MV-4-11 (cell line): ENCODE data around the gene SF3B3.
"Not testable (repeated sequence)": the region's sequence is repeated elsewhere in the genome, so short reads cannot be mapped to it uniquely, and the experiment has no call there.

Experiments
- DNase-seq: peaks from one replicate; lab custom pipeline; 2025; lab: John Stamatoyannopoulos, UW

SF3B3 gene

DNA sequence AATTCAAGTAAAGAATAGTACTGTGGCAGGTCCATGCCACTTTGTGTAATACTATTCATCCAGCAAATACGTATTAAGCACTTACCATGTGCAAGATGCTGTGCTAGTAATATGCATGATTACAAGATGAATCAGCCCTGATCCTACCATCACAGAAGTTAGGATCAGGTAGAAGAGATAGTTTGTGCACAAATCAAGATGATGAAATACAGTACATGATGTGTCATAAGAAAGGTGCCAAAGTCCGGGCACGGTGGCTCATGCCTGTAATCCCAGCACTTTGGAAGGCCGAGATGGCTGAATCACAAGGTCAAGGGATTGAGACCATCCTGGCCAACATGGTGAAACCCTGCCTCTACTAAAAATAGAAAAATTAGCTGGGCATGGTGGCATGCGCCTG lies 11.2 kb upstream of the SF3B3 start:
- no peak for DNase-seq

DNA sequence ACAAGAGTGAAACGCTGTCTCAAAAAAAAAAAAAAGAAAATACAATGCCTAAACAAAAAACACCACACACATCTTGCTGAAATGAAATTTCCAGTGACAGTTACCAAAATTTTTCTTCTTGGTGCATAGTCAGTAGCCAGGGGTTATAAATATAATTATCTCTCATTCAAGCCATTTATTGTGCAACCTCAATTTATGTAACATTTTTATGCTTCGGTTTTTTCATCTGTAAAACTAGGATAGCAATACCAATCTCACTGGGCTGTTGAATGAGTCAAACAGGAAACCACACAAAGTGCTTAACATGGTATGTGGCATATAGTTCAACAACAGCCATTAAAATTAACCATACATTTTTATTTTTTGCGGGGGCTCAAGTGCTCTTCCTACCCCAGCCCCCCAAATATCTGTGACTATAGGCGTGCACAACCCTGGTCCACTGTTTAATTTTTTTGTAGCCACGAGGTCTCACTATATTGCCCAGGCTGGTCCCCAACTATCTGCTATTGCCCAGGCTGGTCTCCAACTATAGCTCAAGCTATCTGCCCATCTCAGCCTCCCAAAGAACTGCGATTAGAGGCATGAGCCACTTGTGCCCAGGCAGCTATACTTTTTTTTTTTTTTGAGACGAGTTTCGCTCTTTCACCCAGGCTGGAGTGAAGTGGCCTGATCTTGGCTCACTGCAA lies 2.9 kb upstream of the SF3B3 start:
- DNase-seq = peak; percentile 90

DNA sequence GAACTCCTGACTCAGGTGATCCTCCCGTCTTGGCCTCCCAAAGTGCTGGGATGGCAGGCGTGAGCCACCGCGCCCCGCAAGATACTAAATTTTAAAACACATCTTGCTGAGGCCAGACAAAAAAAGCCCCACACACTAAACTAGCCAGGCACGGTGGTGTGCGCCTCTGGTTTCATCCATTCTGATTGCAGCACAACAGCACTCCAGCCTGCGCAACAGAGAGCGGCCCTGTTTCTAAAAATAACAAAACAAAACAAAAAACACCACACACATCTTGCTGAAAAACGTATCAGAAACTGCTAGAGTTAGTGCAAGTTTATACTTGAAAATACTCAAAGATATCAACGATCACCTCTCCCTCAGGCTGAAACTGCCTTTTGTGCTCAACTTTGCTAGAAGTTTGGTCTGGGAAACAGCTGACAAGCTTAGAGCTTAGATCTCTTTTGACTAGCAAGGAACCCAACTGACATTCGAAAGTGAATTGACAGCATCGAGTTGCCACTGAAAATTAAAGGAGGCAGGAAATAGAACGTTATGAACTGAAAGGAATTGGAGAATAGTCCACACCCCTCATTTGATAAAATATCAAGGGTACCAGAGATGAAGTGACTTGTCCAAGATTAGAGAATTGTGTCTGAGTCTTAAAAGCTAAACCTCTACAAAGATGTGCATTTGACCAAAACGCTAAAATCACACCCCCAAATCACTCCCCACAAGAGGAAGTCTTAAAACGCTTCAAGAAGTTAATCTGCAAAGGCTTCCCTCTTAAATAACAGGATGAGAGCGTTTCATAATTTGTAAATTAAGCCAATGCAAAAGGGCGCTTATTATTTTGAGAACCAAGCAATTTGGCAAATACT lies 1.2 kb upstream of the SF3B3 start:
- DNase-seq = peak; percentile 45

DNA sequence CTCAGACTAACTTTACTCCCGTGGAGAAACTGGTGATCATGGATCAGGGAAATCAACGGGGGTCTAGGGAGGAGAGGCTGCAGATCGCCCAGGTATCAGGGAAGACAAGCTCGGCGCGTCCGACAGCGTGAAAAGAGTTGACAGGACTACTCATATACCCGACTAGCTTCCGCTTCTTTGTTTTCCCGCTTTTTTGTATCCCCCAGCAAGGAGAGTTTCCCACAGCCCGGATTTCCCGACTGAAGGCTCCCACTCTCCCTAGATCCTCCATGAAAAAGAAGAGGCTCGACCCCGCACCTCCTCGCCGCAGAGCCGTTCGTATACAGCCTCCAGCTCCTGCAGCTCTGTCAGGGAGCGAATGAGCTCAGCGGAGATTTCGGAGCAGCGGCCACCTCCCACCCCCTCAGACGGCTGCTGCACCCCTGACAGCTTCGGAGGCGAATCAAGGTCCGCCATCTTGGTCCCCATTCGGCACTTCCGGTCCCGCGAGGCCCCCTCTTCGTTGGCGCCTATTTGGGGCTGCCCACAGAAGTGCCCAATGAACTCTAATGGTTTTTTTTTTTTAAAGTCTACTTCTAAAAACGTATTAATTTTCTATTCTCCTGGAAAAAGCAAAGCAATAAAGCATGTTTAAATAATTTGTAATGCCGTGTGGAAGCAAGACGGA lies 407 bp upstream of the SF3B3 start, which contains the start of gene COG4:
TSS of gene COG4 (minus strand) at position 479 of the 667 bp plus-strand sequence. CDS start at position 468, 11 bp downstream.
- DNase-seq = peak; percentile 80

DNA sequence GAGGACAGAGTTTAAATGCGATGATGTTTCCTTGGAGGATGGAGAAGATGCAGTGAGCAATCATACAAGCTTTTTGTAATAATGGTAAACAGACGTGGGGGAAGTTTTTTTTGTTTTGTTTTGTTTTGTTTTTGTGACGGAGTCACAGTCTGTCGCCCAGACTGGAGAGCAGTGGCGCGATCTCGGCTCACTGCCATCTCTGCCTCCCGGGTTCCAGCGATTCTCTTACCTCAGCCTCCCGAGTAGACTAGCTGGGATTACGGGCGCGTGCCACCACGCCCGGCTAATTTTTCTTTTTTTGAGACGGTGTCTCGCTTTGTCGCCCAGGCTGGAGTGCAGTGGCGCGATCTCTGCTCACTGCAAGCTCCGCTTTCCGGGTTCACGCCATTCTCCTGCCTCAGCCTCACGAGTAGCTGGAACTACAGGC lies 796 bp downstream of the SF3B3 start:
- not testable (repeated sequence) for DNase-seq

DNA sequence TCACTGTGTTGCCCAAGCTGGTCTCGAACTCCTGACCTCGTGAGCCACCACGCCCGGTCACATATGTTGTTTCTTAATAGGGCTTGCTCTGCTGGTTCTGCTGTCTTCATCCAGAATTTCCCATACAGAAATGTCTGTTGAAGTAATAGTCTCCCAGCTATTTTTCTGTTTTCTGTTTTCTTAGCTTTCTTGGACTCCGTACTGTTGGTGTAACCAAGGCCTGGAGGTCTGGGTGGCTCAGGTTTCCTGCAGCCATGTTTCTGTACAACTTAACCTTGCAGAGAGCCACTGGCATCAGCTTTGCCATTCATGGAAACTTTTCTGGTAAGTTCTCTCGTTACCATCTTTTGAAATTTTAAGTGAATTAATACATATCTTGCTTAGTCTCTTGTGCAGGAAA lies 2.8 kb downstream of the SF3B3 start:
- DNase-seq = peak; percentile 19

DNA sequence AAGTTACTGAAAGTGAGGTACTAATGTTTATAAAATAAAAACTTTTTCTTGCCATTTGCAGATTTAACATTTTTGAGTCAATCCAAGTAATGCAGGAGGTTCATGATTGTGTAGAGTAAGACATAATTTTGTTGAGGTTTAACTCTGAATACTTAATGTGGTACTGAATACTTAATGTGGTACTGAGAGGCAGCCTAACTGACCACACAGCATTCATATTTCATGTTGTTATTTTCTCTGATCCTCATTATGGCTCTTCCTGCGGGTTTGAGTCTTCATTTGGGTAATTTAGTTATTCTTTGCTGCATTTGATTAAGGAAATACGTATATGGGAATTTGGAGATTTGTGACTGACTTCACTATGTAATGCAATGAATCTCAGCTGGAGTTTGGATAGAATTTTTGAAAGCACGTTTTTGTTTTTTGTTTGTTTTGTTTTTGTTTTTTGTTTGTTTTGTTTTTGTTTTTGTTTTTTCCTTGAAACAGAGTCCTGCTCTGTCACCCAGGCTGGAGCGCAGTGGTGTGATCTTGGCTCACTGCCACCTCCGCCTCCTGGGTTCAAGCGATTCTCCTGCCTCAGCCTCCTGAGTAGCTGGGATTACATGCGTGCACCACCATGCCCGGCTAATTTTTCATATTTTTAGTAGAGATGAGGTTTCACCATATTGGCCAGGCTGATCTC lies 3.8 kb downstream of the SF3B3 start:
- DNase-seq = no peak

DNA sequence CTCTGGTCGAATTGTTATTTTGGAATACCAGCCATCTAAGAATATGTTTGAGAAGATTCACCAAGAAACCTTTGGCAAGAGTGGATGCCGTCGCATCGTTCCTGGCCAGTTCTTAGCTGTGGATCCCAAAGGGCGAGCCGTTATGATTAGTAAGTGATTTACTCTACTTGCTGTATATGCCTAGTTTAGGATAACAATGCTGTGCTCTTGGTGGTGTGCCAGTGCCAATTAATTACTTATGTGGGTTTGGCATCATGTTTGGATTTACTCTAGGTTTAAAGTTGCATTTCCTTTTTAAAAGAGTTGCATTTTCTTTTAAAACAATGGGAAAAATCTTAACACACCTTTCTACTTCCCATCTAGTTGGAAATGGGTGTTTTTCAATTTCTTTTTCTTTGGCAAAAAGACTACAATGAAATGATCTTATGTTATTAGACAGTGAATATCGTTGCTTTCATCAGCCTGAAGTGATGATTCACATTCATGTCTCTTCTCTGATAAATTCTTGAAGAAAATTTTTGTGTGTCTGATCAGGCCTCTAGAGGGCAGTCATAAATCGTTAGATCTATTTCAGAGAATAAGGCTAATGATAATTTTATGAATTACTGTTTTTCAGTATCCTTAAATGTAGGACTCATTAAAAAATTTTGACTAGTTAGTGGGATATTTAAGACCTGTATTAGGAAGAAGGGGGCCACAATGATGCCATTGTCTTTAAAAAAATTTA lies 5.6 kb downstream of the SF3B3 start:
- DNase-seq = peak; percentile 4

DNA sequence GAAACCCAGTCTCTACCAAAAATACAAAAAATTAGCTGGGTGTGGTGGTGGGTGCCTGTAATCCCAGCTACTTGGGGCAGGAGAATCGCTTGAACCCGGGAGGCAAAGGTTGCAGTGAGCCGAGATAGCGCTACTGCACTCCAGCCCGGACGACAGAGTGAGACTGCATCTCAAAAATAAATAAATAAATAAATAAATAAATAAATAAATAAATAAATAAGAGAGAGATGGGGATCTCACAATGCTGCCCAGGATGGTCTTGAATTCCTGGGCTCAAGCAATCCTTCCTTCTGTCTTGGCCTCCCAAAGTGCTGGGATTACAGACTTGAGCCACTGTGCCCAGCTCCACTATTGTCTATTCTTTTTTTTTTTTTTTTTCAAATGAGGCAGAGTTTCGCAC lies 6.3 kb downstream of the SF3B3 start:
- DNase-seq = not testable (repeated sequence)

DNA sequence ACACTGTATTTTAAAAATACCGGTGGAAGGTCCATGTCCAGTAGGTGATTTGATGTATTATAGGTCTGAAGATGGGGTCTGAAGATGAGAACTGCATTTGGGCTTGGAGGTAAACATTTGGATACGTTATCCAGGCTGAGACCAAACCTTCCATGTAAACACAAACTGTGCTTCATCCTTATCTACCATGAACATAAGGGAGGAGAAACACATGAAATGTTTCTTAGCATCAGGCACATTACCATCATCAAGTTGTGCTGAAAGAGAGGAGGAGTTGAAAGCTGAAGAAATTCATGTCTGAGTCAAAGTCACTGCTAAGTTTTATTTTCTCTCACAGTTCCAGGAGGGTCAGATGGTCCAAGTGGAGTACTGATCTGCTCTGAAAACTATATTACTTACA lies 11.4 kb downstream of the SF3B3 start:
- DNase-seq = no peak

DNA sequence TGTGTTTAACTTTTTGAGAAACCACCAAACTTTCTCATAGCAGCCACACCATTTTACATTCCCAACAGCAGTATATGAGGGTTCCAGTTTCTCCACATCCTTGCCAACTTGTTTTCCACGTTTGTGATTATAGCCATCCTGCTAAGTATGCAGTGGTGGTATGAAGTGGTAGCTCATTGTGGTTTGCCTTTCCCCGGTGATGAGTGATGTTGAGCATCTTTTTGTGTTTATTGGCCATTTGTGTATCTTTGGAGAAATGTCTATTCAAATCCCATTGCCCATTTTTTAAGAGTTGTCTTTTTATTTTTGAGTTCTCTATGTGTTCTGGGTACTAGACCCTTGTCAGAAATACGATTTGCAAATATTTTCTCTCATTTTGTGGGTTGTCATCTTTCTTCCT lies 17.4 kb downstream of the SF3B3 start:
- no peak for DNase-seq

DNA sequence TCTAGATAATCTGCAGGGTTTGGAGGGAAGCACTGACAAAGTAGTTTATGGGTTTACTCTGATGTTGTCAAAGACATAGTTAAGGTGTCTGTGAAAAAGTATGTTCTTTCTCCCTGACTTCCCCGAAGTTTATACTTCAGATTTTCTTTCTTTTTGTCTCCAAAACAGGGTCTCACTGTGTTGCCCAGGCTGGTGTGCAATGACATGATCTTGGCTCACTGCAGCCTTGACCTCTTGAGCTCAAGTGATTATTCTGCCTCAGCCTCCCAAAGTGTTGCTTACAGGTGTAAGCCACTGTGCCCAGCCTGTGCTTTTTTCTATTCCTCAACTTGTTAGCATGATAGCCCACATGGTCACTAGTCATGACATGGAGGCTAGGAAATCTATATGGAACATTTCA lies 20.9 kb downstream of the SF3B3 start:
- DNase-seq = no peak

DNA sequence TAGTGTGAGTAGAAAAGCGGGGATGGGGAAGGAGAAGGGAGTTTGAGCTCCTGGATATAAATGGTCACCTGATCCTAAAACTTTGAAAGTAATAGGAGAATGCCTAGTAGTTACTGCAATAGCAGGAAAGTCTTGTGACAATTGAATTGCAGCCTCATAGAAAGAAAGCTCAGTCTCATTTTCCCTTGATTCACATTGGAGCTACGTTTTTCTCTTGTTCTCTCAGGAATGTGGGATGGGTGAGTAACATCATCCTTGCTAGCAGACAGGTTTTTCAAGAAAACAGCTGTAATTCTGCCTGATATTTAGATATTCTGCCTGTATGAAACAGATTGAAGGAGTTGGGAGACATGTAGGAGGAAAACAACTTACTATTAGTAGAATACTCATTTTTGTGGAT lies 25.3 kb downstream of the SF3B3 start:
- no peak for DNase-seq

DNA sequence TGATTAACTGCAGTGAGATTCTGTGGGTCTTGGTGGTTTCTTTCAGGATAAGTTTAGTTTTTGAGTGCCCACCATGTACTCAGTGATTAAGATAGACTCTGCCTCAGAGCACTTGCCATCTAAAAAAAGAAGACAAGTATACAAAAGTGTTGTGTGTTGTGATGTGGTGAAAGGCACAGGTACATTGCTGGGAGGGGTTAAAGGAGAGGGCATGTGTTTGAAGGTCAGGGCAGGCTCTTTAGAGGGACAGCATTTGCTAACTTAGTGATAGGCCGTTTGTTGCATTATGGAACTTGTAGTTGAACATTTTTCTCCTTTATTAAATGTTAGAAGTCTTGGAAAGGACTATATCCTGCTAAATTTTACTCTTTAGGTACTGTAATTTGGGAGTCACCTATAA lies 26.5 kb downstream of the SF3B3 start:
- DNase-seq = no peak

DNA sequence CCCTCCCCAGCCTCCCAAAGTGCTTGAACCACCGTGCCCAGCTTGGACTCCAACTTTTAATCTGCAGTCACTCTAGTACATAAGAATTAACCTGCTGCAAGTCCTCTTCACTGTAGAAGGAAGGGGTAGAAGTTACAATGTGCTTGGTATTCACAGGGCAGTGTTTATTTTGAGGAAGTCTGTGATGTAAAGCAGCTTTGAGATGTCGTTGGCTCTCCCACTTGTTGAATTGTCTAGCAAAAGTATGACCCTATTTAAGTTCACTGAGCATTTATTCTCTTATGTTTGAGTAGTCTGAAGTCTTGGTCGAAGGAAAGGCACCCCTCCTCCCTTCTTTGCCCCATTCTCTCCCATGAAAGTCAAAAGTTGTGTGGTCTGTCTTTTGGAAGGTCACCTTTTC lies 28.2 kb downstream of the SF3B3 start:
- no peak for DNase-seq

DNA sequence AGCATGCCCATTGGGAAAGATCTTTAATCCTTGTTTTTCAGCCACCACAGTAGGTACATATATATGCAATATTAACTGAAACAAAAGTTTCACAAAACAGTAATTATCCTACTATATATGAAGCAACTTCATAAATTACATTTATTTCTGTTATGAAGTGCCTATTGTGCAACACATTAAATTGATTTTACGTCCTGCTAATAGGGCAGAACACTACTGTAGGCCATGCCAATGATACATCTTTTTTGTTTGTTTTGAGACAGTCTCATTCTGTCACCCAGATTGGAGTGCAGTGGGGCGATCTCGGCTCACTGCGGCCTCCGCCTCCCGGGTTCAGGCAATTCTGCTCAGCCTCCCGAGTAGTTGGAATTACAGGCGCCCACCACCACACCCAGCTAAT lies 29.1 kb downstream of the SF3B3 start:
- no peak for DNase-seq

DNA sequence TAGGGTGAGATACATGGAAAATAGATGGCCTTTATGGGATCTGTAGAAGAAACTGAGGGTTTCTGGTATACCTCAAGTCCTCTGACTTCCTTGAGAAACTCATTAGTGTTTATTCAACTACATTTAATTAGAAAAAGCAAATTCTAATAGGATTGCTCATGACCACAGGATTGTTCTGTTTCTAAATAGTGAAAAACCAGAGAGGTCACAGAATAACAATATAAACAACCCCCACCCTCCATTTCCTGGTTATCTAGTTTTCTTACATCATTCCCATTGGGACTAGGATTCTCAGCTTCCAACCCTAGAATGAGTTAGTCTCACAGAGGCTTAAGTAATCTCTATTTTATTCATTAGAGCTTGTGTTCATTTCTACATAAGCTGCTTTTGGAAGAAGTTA lies 30.0 kb downstream of the SF3B3 start:
- no peak for DNase-seq

DNA sequence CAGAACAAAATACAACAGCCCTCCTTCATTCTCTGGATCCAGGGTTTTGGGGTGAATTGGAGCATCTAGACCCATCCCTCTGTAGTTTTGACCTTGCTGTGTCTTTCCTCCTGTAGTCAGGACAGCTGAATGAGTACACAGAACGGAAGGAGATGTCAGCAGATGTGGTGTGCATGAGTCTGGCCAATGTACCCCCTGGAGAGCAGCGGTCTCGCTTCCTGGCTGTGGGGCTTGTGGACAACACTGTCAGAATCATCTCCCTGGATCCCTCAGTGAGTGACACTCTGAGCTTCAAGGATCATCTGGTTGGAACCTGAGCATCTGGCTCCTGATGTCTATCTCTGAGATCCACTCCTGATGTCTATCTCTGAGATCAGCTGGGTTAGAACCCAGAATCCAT lies 32.4 kb downstream of the SF3B3 start:
- no peak for DNase-seq

DNA sequence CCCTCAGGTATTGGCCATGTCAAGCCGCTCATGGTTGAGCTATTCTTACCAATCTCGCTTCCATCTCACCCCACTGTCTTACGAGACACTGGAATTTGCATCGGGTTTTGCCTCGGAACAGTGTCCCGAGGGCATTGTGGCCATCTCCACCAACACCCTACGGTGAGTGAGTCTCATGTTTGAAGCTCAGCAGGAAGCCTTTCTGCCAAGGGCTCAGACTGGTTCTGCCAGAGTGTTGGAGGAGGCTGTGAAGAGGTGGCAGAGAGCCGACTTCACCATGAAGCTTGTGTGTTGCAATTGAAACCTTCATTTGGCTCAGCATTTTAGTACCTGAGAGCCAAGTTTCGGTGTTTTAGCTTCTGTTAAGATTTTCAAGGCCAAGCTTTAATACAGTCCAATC lies 38.0 kb downstream of the SF3B3 start:
- DNase-seq = no peak

DNA sequence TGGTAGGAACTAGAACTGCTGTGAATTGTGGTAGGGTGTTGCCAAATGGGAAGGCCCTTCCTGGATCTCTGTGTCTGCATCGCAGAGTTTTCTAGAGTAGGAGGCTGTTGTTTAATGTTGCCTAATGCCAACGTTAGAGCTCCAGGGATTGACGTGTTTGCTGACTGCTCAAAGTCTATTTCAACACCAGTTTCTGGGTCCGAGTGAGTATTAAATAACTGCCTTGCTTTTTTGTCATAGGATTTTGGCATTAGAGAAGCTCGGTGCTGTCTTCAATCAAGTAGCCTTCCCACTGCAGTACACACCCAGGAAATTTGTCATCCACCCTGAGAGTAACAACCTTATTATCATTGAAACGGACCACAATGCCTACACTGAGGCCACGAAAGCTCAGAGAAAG lies 40.0 kb downstream of the SF3B3 start:
- no peak for DNase-seq

DNA sequence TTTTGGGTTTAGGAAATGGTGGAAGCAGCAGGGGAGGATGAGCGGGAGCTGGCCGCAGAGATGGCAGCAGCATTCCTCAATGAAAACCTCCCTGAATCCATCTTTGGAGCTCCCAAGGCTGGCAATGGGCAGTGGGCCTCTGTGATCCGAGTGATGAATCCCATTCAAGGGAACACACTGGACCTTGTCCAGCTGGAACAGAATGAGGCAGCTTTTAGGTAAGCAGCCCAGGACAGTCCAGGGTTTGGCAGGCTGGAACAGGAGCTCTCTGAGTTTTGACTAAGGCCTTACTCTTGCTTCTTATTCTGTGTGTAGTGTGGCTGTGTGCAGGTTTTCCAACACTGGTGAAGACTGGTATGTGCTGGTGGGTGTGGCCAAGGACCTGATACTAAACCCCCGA lies 41.4 kb downstream of the SF3B3 start:
- no peak for DNase-seq
